ENCODE measurements around the gene CDV3. TPM values are rescaled to one million over a fixed set of nuclear protein-coding genes. Genes with fewer than 3 reads are reported as not detected.
"Not testable (repeated sequence)": the region's sequence is repeated elsewhere in the genome, so short reads cannot be mapped to it uniquely, and the experiment has no call there.

CDV3 gene, protein sequence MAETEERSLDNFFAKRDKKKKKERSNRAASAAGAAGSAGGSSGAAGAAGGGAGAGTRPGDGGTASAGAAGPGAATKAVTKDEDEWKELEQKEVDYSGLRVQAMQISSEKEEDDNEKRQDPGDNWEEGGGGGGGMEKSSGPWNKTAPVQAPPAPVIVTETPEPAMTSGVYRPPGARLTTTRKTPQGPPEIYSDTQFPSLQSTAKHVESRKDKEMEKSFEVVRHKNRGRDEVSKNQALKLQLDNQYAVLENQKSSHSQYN
- total RNA-seq (ENCODE audit: unreplicated experiment): 144 TPM
- long read RNA-seq, partial matches to known transcripts: 0 of 7 reads
- long read RNA-seq, other reads (novel, unspliced or antisense): 6 of 7 reads

DNA sequence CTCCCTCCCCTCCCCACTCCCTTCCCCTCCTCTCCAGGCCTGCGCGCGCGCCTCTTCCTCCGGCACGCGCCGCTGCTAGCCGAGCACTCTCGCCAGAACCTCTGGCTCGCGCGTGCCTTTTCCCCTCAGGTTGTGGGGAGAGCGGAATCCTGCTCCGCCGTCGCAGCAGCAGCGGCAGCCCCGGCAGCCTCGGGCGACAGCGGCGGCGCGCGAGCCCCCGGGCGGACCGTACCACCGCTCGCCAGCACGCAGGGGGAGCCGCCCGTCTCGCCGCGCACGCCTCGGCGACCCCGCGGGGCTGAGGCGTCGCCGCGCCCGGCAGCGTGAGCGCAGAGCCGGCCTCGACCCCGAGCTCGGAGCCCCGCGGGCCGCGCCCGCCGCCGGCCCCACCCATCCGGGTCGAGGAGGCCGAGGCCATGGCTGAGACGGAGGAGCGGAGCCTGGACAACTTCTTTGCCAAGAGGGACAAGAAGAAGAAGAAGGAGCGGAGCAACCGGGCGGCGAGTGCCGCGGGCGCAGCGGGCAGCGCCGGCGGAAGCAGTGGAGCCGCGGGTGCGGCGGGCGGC, at the start of gene CDV3:
CDV3 (plus strand) TSS at position 58 of the 566 bp plus-strand sequence; CDS start at position 417, 359 bp downstream.
- Mint-ChIP-seq H3K27ac (ENCODE audit: unreplicated experiment) (peak within 1 kb of the TSS; percentile 98), H3K27me3 (ENCODE audit: unreplicated experiment) (peaks cover 18% of the 10 kb centered on the region), H3K4me1 (ENCODE audit: unreplicated experiment) (peaks cover 37% of the 10 kb centered on the region), H3K36me3 (ENCODE audit: low read depth, unreplicated experiment) (peaks cover 13% of the 10 kb centered on the region), H3K4me3 (ENCODE audit: unreplicated experiment) (peak within 1 kb of the TSS; percentile 99), H3K9me3 (ENCODE audit: unreplicated experiment) (no peaks in the 10 kb centered on the region)
- peak; percentile 77 for DNase-seq (ENCODE audit: low spot score)
- TF ChIP-seq, protein P1, sequence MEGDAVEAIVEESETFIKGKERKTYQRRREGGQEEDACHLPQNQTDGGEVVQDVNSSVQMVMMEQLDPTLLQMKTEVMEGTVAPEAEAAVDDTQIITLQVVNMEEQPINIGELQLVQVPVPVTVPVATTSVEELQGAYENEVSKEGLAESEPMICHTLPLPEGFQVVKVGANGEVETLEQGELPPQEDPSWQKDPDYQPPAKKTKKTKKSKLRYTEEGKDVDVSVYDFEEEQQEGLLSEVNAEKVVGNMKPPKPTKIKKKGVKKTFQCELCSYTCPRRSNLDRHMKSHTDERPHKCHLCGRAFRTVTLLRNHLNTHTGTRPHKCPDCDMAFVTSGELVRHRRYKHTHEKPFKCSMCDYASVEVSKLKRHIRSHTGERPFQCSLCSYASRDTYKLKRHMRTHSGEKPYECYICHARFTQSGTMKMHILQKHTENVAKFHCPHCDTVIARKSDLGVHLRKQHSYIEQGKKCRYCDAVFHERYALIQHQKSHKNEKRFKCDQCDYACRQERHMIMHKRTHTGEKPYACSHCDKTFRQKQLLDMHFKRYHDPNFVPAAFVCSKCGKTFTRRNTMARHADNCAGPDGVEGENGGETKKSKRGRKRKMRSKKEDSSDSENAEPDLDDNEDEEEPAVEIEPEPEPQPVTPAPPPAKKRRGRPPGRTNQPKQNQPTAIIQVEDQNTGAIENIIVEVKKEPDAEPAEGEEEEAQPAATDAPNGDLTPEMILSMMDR (IDR thresholded peaks at IDR 0.05; ENCODE audit: unreplicated experiment): no peak

DNA sequence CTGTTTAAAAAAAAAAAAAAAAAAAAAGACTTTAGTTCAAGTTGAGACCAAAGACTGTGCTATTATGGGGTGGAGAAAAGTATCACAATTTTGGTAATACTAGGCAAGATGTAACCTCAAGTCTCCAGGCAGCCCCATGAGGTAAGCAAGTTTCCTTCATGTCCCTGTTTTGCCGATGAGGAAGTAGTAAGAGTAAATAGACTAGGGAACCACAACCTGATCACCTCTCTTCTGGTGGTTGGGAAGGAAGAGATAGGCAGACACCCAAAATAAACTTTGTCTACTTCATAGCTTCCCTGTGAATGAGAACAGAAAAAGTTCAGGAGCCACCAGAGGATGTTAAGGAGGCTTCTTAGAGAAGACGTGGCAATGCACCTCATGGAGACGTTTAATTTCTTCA, 49.7 kb upstream of the CDV3 start:
- H3K9me3 Mint-ChIP-seq (ENCODE audit: unreplicated experiment); H3K27me3 Mint-ChIP-seq (ENCODE audit: unreplicated experiment); H3K36me3 Mint-ChIP-seq (ENCODE audit: low read depth, unreplicated experiment); DNase-seq (ENCODE audit: low spot score); H3K4me1 Mint-ChIP-seq (ENCODE audit: unreplicated experiment); H3K27ac Mint-ChIP-seq (ENCODE audit: unreplicated experiment); H3K4me3 Mint-ChIP-seq (ENCODE audit: unreplicated experiment): not testable (repeated sequence)

DNA sequence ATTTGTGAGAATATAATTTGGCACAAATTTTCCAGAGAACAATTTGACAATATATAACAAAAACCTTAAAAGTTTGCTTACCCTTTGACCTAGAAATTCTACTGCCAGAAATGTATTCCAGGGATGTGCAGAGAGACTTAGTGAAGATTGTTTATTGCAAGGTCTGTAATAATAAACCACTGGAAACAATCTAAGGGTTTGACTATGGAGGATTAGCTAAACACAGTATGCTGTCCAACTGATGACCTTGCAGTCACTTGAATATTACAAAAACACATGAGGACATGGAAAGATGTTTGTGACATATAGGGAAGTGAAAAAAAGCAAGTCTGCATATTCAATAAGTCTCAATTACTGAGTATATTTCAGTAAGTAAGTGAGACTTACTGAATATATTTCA, 48.1 kb upstream of the CDV3 start:
- Mint-ChIP-seq H3K4me3 (ENCODE audit: unreplicated experiment) (no peak overlapping the region), H3K36me3 (ENCODE audit: low read depth, unreplicated experiment) (peaks cover 5% of the 10 kb centered on the region), H3K27ac (ENCODE audit: unreplicated experiment) (no peak overlapping the region), H3K27me3 (ENCODE audit: unreplicated experiment) (peaks cover 2% of the 10 kb centered on the region), H3K4me1 (ENCODE audit: unreplicated experiment) (peaks cover 5% of the 10 kb centered on the region), H3K9me3 (ENCODE audit: unreplicated experiment) (no peaks in the 10 kb centered on the region)
- TF ChIP-seq, protein P1 (IDR thresholded peaks at IDR 0.05; ENCODE audit: unreplicated experiment): no peak
- no peak for DNase-seq (ENCODE audit: low spot score)

DNA sequence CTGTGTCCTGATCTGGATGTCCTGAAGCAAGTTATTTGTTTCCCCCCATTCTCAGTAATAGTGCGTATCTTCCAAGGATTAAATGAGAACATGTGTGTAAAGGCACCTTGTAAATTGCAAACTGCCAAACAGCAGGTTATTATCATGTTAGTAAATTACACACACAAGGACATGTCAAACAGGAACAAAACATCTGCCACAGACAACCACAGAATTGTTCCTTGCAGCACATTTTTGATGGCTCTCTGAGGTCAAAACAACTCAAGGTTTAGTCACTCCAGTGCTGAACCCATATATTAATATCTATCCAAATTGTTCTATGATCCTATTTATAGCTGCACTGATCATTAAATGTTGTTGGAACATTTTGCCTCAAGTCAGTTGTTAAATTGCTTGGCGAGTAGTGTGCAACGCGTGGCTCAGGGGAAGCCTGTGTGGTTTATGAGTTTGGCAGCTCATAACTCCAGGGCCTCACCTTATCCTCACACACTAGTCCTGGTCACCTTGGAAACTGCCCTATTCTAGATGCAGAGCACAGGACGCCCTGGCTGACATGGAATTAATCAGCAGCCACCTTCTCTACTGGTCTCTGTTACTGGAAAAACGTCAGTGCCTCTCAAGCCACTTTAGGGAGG, 46.3 kb upstream of the CDV3 start:
- TF ChIP-seq, protein P1 (IDR thresholded peaks at IDR 0.05; ENCODE audit: unreplicated experiment): no peak
- Mint-ChIP-seq H3K27ac (ENCODE audit: unreplicated experiment) (no peak overlapping the region), H3K27me3 (ENCODE audit: unreplicated experiment) (peaks cover 2% of the 10 kb centered on the region), H3K4me1 (ENCODE audit: unreplicated experiment) (peaks cover 4% of the 10 kb centered on the region), H3K9me3 (ENCODE audit: unreplicated experiment) (no peaks in the 10 kb centered on the region), H3K36me3 (ENCODE audit: low read depth, unreplicated experiment) (peaks cover 5% of the 10 kb centered on the region), H3K4me3 (ENCODE audit: unreplicated experiment) (no peak overlapping the region)
- no peak for DNase-seq (ENCODE audit: low spot score)

DNA sequence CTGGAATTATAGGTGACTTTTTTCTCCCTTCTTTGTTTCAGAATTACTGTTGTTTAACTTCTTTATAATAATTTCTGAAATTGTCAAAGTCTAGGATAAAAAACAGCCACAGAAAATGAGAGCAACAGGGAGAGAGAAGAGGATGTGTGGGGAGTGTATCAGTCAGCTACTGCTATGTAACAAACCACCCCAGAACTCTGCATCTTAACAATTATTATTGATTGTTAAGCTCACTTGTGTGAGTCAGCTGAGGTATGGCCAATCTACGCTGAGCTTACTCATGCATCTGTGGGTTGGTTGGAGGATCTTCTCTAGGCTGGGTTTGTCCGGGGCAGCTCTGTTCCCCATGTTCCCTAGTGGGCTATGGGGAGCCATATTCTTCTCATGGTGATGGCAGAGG, 43.7 kb upstream of the CDV3 start:
- Mint-ChIP-seq H3K36me3 (ENCODE audit: low read depth, unreplicated experiment) (peaks cover 5% of the 10 kb centered on the region), H3K9me3 (ENCODE audit: unreplicated experiment) (no peaks in the 10 kb centered on the region), H3K4me3 (ENCODE audit: unreplicated experiment) (no peak overlapping the region), H3K27ac (ENCODE audit: unreplicated experiment) (no peak overlapping the region), H3K4me1 (ENCODE audit: unreplicated experiment) (no peaks in the 10 kb centered on the region), H3K27me3 (ENCODE audit: unreplicated experiment) (no peaks in the 10 kb centered on the region)
- no peak for DNase-seq (ENCODE audit: low spot score)
- TF ChIP-seq, protein P1 (IDR thresholded peaks at IDR 0.05; ENCODE audit: unreplicated experiment): no peak

Measured in endothelial cell (in vitro differentiated cells).